Neural cell (in vitro differentiated cells): ENCODE data around the gene MTCH1. TPM values are rescaled to one million over a fixed set of nuclear protein-coding genes. Genes with fewer than 3 reads are reported as not detected.

Source experiments
- H2AFZ ChIP-seq: fragments of 200-600, 300-800 bp; sonication (generic), shearing (Covaris generic); 2 replicates; pipeline ENCODE4 v1.6.0; 2014; ENCODE audit warnings: low read depth, mild to moderate bottlenecking, antibody characterized with exemption, low read length, moderate library complexity
- H3F3A ChIP-seq: fragments of 200-600 bp; shearing (Covaris generic); 2 replicates; pipeline ENCODE4 v1.6.1; 2016; ENCODE audit warnings: mild to moderate bottlenecking, moderate library complexity, mixed read lengths, antibody characterized with exemption, low read length; ENCODE audit not compliant: insufficient read depth, poor library complexity, severe bottlenecking
- H3K27ac ChIP-seq: fragments of 200-600, 300-800 bp; sonication (generic), shearing (Covaris generic); 2 replicates; pipeline ENCODE4 v1.5.1; 2014; ENCODE audit warnings: mild to moderate bottlenecking, low read length, moderate library complexity
- H3K27me3 ChIP-seq: fragments of 300-800, 200-600 bp; sonication (generic), shearing (Covaris generic); 2 replicates; pipeline ENCODE4 v1.6.0; 2014; ENCODE audit warnings: mild to moderate bottlenecking, low read depth, low read length, moderate library complexity; ENCODE audit not compliant: insufficient read depth
- H3K36me3 ChIP-seq: fragments of 300-800, 200-600 bp; sonication (generic), shearing (Covaris generic); 2 replicates; pipeline ENCODE4 v1.5.1; 2014; ENCODE audit warnings: mild to moderate bottlenecking, antibody characterized with exemption, low read length, moderate library complexity; ENCODE audit not compliant: insufficient read depth
- H3K4me2 ChIP-seq: fragments of 300-800, 200-600 bp; sonication (generic), shearing (Covaris generic); 2 replicates; pipeline ENCODE4 v1.6.0; 2014; ENCODE audit warnings: mild to moderate bottlenecking, low read length
- H3K4me3 ChIP-seq: fragments of 300-800, 200-600 bp; sonication (generic), shearing (Covaris generic); 2 replicates; pipeline ENCODE4 v1.5.1; 2014; ENCODE audit warnings: mild to moderate bottlenecking, low read length, moderate library complexity
- H3K79me2 ChIP-seq: fragments of 200-600 bp; shearing (Covaris generic); replicated peaks from 2 replicates; pipeline ENCODE4 v1.6.0; 2014; ENCODE audit warnings: mild to moderate bottlenecking, low read length, moderate library complexity; ENCODE audit not compliant: insufficient read depth
- H3K9ac ChIP-seq: fragments of 300-800, 200-600 bp; sonication (generic), shearing (Covaris generic); 2 replicates; pipeline ENCODE4 v1.6.1; 2016; ENCODE audit warnings: mild to moderate bottlenecking, low read length, mixed read lengths
- H3K9me2 ChIP-seq: fragments of 200-600 bp; shearing (Covaris generic); 2 replicates; pipeline ENCODE4 v1.6.1; 2016; ENCODE audit warnings: mild to moderate bottlenecking, low read length, mixed read lengths; ENCODE audit not compliant: insufficient read depth
- H3K9me3 ChIP-seq: fragments of 200-600, 300-800 bp; sonication (generic), shearing (Covaris generic); 2 replicates; pipeline ENCODE4 v1.6.1; 2016; ENCODE audit warnings: mild to moderate bottlenecking, mixed run types, low read length, moderate library complexity, mixed read lengths
- H4K20me1 ChIP-seq: fragments of 200-600 bp; shearing (Covaris generic); 2 replicates; pipeline ENCODE4 v1.6.1; 2016; ENCODE audit warnings: mild to moderate bottlenecking, mixed run types; ENCODE audit not compliant: insufficient read depth
- CTCF ChIP-seq: fragments of 450-650 bp; IDR thresholded peaks from 2 replicates; pipeline ENCODE4 v1.5.1; 2014; ENCODE audit warnings: antibody characterized with exemption, mild to moderate bottlenecking, moderate library complexity; ENCODE audit not compliant: poor library complexity, severe bottlenecking
- EP300 ChIP-seq: fragments of 450-650 bp; conservative IDR thresholded peaks from 2 replicates; pipeline ENCODE4 v1.6.1; 2014; ENCODE audit warnings: antibody characterized with exemption, mild to moderate bottlenecking, moderate library complexity; ENCODE audit not compliant: poor library complexity, severe bottlenecking
- EZH2 ChIP-seq: fragments of 200-600, 300-800 bp; shearing (Covaris generic), sonication (generic); IDR thresholded peaks from 2 replicates; pipeline ENCODE4 v1.6.1; 2014; ENCODE audit warnings: antibody characterized with exemption, low read length, borderline replicate concordance, mild to moderate bottlenecking; ENCODE audit not compliant: insufficient read depth, poor library complexity, severe bottlenecking
- MXI1 ChIP-seq: fragments of 450-650 bp; conservative IDR thresholded peaks from 2 replicates; pipeline ENCODE4 v1.6.1; 2014; ENCODE audit warnings: antibody characterized with exemption, mild to moderate bottlenecking; ENCODE audit not compliant: poor library complexity, severe bottlenecking
- POLR2AphosphoS5 ChIP-seq: IDR thresholded peaks from 2 replicates; pipeline ENCODE4 v1.6.1; 2012
- RAD21 ChIP-seq: fragments of 450-650 bp; conservative IDR thresholded peaks from 2 replicates; pipeline ENCODE4 v1.6.1; 2014; ENCODE audit warnings: antibody characterized with exemption, mild to moderate bottlenecking, moderate library complexity
- REST ChIP-seq: IDR thresholded peaks from 2 replicates; pipeline ENCODE4 v1.6.1; 2012; ENCODE audit warnings: borderline replicate concordance
- SMC3 ChIP-seq: fragments of 450-650 bp; conservative IDR thresholded peaks from 2 replicates; pipeline ENCODE4 v1.6.1; 2014; ENCODE audit warnings: antibody characterized with exemption, mild to moderate bottlenecking, moderate library complexity; ENCODE audit not compliant: poor library complexity
- TAF1 ChIP-seq: IDR thresholded peaks from 2 replicates; pipeline ENCODE4 v1.6.1; 2012; ENCODE audit warnings: low read depth
- polyA plus RNA-seq: library from polyadenylated mRNA; depleted of rRNA; stranded (reverse); fragments of >200 nt; gene quantifications from 2 replicates; pipeline ENCODE4 v1.2.3, GENCODE V29; 2014

MTCH1 gene
- polyA plus RNA-seq, 1 donor from 2014 or later: 217 TPM

GRCh38 chr6:36999751-37000125 is 13.7 kb upstream of the MTCH1 start:
- Histone ChIP-seq H3K4me3 (no peak overlapping the region), H3K79me2 (no peaks in the 10 kb centered on the region), H4K20me1 (no peaks in the 10 kb centered on the region), H3K27me3 (no peaks in the 10 kb centered on the region), H3K9me2 (no peaks in the 10 kb centered on the region), H3K36me3 (no peaks in the 10 kb centered on the region), H2AFZ (no peak overlapping the region), H3F3A (no peaks in the 10 kb centered on the region), H3K27ac (no peak overlapping the region), H3K9ac (no peak overlapping the region), H3K4me2 (no peak overlapping the region), H3K9me3 (no peaks in the 10 kb centered on the region)
- TF ChIP-seq EZH2: no peak
- TF ChIP-seq MXI1: no peak
- no peak for TF ChIP-seq CTCF
- no peak for TF ChIP-seq POLR2AphosphoS5
- no peak for TF ChIP-seq RAD21
- no peak for TF ChIP-seq EP300
- TF ChIP-seq TAF1: no peak
- no peak for TF ChIP-seq SMC3
- TF ChIP-seq REST: no peak

GRCh38 chr6:36999061-36999750 is 13.2 kb upstream of the MTCH1 start:
- no peak overlapping the region for H3K9ac ChIP-seq
- no peak overlapping the region for H3K4me3 ChIP-seq
- H4K20me1 ChIP-seq: no peaks in the 10 kb centered on the region
- H2AFZ ChIP-seq: no peak overlapping the region
- H3K27ac ChIP-seq: no peak overlapping the region
- no peaks in the 10 kb centered on the region for H3K79me2 ChIP-seq
- no peak for TF ChIP-seq RAD21
- TF ChIP-seq POLR2AphosphoS5: no peak
- TF ChIP-seq REST: no peak
- no peak for TF ChIP-seq MXI1
- TF ChIP-seq SMC3: no peak
- H3K27me3 ChIP-seq: no peaks in the 10 kb centered on the region
- no peaks in the 10 kb centered on the region for H3K36me3 ChIP-seq
- no peak overlapping the region for H3K4me2 ChIP-seq
- H3K9me2 ChIP-seq: no peaks in the 10 kb centered on the region
- H3F3A ChIP-seq: no peaks in the 10 kb centered on the region
- H3K9me3 ChIP-seq: no peaks in the 10 kb centered on the region
